Tibial artery (tissue), 4 donors: ENCODE results near the gene TNP1.

Experiments
- DNase-seq, 2 donors: peaks; one replicate each; pipeline ENCODE4 v3.0.0-alpha.2; 2019
- H3K27ac ChIP-seq, 2 donors: fragments of 200-600 bp; sonication (generic) in 1 of 2; 1 replicate in 1 of 2; 2 replicates in 1 of 2; pipeline ENCODE4 v1.5.1; 2018 to 2019; ENCODE audit warnings: mild to moderate bottlenecking in 1 of 2
- H3K27me3 ChIP-seq, 2 donors: fragments of 200-600 bp; sonication (generic) in 1 of 2; one replicate each; pipeline versions ENCODE4 v1.5.1 to v1.6.0; 2016 to 2019
- H3K36me3 ChIP-seq, 3 donors: fragments of 200-600 bp; sonication (generic) in 2 of 3; one replicate each; pipeline ENCODE4 v1.5.1; 2016 to 2019; ENCODE audit warnings: mild to moderate bottlenecking in 2 of 3
- H3K4me1 ChIP-seq, 4 donors: fragments of 200-600 bp; sonication (generic) in 2 of 4; 1 replicate in 3 of 4; 2 replicates in 1 of 4; pipeline ENCODE4 v1.5.1; 2016 to 2019
- H3K4me3 ChIP-seq, 2 donors: fragments of 200-600 bp; sonication (generic) in 1 of 2; 1 replicate in 1 of 2; 2 replicates in 1 of 2; pipeline ENCODE4 v1.5.1; 2018 to 2019; ENCODE audit warnings: mild to moderate bottlenecking in 2 of 2
- H3K9me3 ChIP-seq, 3 donors: fragments of 200-600 bp; sonication (generic) in 1 of 3; one replicate each; pipeline ENCODE4 v1.5.1; 2016 to 2019
- intact Hi-C: fragments of 100-400 bp; cut with DNase I; formaldehyde crosslinking; loops from one replicate; pipeline ENCODE4 v1.15.0; 2023; ENCODE audit warnings: low total_unique reads
- TF ChIP-seq, protein P1 (sequence below), 2 experiments: fragments of 200-600 bp in 1 of 2; fragments of 450-650 bp in 1 of 2; IDR thresholded peaks; one replicate each; pipeline ENCODE4 v1.5.1; 2017 to 2019; ENCODE audit warnings: antibody characterized with exemption in 2 of 2, mild to moderate bottlenecking in 1 of 2, moderate library complexity in 1 of 2

The TNP1 gene

GRCh38 chr2:216882876-216883275 lies 23.0 kb upstream of the TNP1 start:
- intact Hi-C loops = no loop called here
- H3K4me1 ChIP-seq = peaks cover 0 to 34% (median 15%) of the 10 kb centered on the region in 4 donors
- DNase-seq = no peak

GRCh38 chr2:216881411-216881810 lies 21.5 kb upstream of the TNP1 start:
- intact Hi-C loops = no loop called here
- H3K36me3 ChIP-seq = no peaks in the 10 kb centered on the region
- H3K27ac ChIP-seq = peak overlapping the region in 1 of 2 donors; percentile 60
- no peak for DNase-seq
- no peak overlapping the region for H3K4me3 ChIP-seq
- H3K27me3 ChIP-seq = no peaks in the 10 kb centered on the region
- TF ChIP-seq, protein P1, sequence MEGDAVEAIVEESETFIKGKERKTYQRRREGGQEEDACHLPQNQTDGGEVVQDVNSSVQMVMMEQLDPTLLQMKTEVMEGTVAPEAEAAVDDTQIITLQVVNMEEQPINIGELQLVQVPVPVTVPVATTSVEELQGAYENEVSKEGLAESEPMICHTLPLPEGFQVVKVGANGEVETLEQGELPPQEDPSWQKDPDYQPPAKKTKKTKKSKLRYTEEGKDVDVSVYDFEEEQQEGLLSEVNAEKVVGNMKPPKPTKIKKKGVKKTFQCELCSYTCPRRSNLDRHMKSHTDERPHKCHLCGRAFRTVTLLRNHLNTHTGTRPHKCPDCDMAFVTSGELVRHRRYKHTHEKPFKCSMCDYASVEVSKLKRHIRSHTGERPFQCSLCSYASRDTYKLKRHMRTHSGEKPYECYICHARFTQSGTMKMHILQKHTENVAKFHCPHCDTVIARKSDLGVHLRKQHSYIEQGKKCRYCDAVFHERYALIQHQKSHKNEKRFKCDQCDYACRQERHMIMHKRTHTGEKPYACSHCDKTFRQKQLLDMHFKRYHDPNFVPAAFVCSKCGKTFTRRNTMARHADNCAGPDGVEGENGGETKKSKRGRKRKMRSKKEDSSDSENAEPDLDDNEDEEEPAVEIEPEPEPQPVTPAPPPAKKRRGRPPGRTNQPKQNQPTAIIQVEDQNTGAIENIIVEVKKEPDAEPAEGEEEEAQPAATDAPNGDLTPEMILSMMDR (IDR thresholded peaks at IDR 0.05) = no peak
- peaks cover 0 to 34% (median 15%) of the 10 kb centered on the region in 4 donors for H3K4me1 ChIP-seq
- no peaks in the 10 kb centered on the region for H3K9me3 ChIP-seq

More at GRCh38 chr2:216882876-216883275, 23.0 kb upstream of the TNP1 start:
- Histone ChIP-seq H3K27ac (no peak overlapping the region), H3K27me3 (no peaks in the 10 kb centered on the region), H3K36me3 (no peaks in the 10 kb centered on the region), H3K9me3 (no peaks in the 10 kb centered on the region), H3K4me3 (no peak overlapping the region)
- TF ChIP-seq, protein P1 (IDR thresholded peaks at IDR 0.05) = no peak

DNA sequence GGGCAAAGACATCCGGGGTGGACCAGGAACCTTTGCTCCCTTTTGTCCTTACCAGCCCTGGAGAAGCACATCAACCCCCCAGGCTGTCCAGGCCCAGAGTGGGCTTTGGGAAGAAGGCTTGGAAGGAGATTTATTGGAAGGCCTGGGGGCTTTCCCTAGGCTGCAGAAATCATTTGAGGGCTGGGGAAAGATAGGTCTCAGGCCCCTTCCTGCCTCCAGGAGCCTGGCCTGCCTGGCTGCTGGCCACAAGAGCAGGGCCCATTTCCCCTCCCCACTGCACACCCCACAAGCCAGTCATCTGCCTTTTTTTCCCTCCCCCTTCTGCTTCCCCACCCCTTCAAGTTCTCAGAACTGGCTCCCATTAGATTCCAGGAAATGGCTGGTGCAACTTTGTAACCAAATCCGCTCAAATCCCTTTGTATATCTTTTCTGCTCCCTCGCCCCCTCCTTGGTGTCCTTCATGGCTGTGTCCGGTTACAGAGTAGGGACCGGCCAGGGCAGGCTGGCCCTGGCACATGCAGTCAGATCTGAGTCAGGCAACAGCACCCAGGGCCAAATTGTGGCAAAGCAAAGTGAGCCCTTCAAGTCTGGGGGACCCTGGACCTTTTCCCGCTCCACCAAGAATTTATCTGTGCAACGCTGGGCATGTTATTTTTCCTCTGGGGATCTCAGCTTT lies 20.8 kb upstream of the TNP1 start:
- no peak for DNase-seq
- Histone ChIP-seq H3K4me3 (no peak overlapping the region), H3K9me3 (no peaks in the 10 kb centered on the region), H3K27ac (peak overlapping the region in 1 of 2 donors; percentile 60), H3K27me3 (no peaks in the 10 kb centered on the region), H3K4me1 (peaks cover 0 to 34% (median 15%) of the 10 kb centered on the region in 4 donors), H3K36me3 (no peaks in the 10 kb centered on the region)
- TF ChIP-seq, protein P1 (IDR thresholded peaks at IDR 0.05) = no peak
- intact Hi-C loops = no loop called here

DNA sequence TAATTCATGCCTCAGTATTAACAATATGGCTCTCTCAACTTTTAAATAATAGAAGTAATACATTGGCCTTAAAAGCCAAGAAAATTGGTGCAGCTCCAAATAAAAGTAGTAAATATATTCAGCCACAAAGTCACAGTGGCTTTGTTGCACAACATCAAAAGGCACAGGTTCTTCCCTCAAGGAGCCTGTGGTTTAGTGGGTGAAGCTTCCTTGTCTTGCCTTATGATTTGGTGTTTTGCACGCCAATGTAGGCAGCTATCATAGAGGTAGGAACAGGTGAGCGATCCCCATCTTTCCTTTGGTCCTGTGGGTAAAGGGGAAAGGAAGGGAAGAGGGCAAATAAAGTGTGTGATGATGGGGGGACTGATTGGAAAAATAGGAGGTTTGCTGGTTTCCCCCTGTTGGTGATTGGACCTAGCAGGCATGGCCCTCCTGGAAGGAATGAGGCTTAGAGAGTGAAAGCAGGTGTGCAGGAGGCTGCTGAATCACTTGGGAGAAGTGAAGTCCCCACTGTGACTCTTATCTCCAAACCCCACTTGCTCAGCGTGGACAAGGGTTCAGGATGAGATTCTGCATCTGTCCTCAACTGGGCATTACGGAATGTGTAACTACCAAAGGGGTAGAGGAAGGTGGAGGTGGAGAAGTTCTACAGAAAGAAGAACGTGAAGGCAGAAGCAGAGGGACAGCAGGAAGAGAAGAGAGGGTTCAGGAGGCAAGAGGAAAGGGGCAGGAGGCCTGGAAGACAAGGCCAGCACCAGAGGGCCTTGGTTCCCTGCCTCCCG lies 20.1 kb upstream of the TNP1 start:
- intact Hi-C loops = no loop called here
- no peak for DNase-seq
- Histone ChIP-seq H3K27me3 (no peaks in the 10 kb centered on the region), H3K4me3 (no peak overlapping the region), H3K9me3 (no peaks in the 10 kb centered on the region), H3K27ac (peak overlapping the region in 1 of 2 donors; percentile 60), H3K36me3 (no peaks in the 10 kb centered on the region), H3K4me1 (peaks cover 0 to 34% (median 15%) of the 10 kb centered on the region in 4 donors)
- TF ChIP-seq, protein P1 (IDR thresholded peaks at IDR 0.05) = no peak

- no peaks in the 10 kb centered on the region for H3K9me3 ChIP-seq
- intact Hi-C loops = no loop called here
- TF ChIP-seq, protein P1 (IDR thresholded peaks at IDR 0.05) = no peak
- no peak overlapping the region for H3K4me3 ChIP-seq
- no peak overlapping the region for H3K27ac ChIP-seq
- peaks cover 0 to 19% (median 11%) of the 10 kb centered on the region in 4 donors for H3K4me1 ChIP-seq
- H3K36me3 ChIP-seq = no peaks in the 10 kb centered on the region
- DNase-seq = no peak
- no peaks in the 10 kb centered on the region for H3K27me3 ChIP-seq
These were observed 18.2 kb upstream of the TNP1 start for GRCh38 chr2:216878072-216878471.
